GM21515 (cell line): ENCODE measurements around the gene ATP5F1D.
A peak's percentile ranks its signal among the peaks of the same experiment; 100 is the strongest.
"Not testable (repeated sequence)": the region's sequence is repeated elsewhere in the genome, so short reads cannot be mapped to it uniquely, and the experiment has no call there.

Experiments
- ATAC-seq: cut with Tn5 transposase; IDR thresholded peaks from one replicate; pipeline ENCODE4 v1.9.1; 2021; ENCODE audit not compliant: unreplicated experiment

ATP5F1D gene

GRCh38 chr19:1241417-1242095 lies at the start of gene ATP5F1D:
Gene ATP5F1D (plus strand): TSS chr19:1241751. CDS start chr19:1241851, 100 bp downstream.
- ATAC-seq, result peak; percentile 47

GRCh38 chr19:1199531-1199930 lies 42.0 kb upstream of the ATP5F1D start:
- no peak for ATAC-seq

GRCh38 chr19:1200614-1201013 lies 40.9 kb upstream of the ATP5F1D start:
- not testable (repeated sequence) for ATAC-seq

GRCh38 chr19:1205114-1206099 lies 36.1 kb upstream of the ATP5F1D start, which contains the start of gene STK11:
Gene STK11 (plus strand): TSS chr19:1205778. CDS start chr19:1206914, 1,136 bp downstream.
- ATAC-seq, result peak; percentile 83

GRCh38 chr19:1206150-1206863 lies 35.2 kb upstream of the ATP5F1D start:
- no peak for ATAC-seq

- ATAC-seq, result no peak
These were observed 34.6 kb upstream of the ATP5F1D start for GRCh38 chr19:1206864-1207450.

- not testable (repeated sequence) for ATAC-seq
These were observed 32.7 kb upstream of the ATP5F1D start for GRCh38 chr19:1208830-1209229.

GRCh38 chr19:1210227-1210538 lies 31.4 kb upstream of the ATP5F1D start:
- ATAC-seq, result no peak

- no peak for ATAC-seq
These were observed 29.9 kb upstream of the ATP5F1D start for GRCh38 chr19:1211494-1212234.

- no peak for ATAC-seq
These were observed 27.9 kb upstream of the ATP5F1D start for GRCh38 chr19:1213391-1214286.

GRCh38 chr19:1214299-1214861 lies 27.2 kb upstream of the ATP5F1D start:
- ATAC-seq, result no peak

GRCh38 chr19:1214862-1215731 lies 26.5 kb upstream of the ATP5F1D start:
- no peak for ATAC-seq

- no peak for ATAC-seq
These were observed 24.8 kb upstream of the ATP5F1D start for GRCh38 chr19:1216756-1217155.

GRCh38 chr19:1217366-1217765 lies 24.2 kb upstream of the ATP5F1D start:
- no peak for ATAC-seq

- ATAC-seq, result no peak
These were observed 22.6 kb upstream of the ATP5F1D start for GRCh38 chr19:1218751-1219567.

GRCh38 chr19:1219786-1220476 lies 21.6 kb upstream of the ATP5F1D start:
- ATAC-seq, result no peak
